ENCODE measurements around the gene GRID1.

DNA sequence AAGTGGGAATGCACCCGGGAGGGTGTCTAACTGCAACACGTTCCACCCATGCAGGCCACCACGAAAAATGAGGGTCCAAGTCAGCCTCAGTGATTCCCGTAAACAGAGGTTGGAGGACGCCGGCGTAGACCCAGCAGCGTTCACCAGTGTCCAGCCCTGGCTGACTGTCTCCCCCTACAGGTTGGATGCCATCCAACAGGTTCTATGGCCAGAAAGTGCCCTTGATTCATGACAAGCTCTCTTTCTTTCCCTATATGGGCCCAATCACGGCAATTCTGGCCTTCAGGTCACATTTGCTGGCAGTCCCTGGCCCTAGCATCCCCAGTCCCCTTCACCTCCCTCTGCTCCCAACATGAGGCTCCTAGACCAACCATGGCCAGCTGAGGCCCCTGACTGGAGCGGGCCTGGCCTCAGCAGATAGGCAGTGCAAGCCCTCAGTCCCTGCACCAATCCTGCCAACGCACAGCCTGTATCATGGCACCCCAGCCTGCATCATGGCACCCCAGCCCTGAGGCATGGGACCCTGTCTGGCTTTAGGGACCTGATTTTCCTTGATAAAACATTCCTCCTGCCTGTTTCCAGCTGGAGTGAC lies 227.4 kb downstream of the GRID1 start:
- TF ChIP-seq POLR2A (IDR thresholded peaks at IDR 0.05) = no peak
- TF ChIP-seq, protein P1, sequence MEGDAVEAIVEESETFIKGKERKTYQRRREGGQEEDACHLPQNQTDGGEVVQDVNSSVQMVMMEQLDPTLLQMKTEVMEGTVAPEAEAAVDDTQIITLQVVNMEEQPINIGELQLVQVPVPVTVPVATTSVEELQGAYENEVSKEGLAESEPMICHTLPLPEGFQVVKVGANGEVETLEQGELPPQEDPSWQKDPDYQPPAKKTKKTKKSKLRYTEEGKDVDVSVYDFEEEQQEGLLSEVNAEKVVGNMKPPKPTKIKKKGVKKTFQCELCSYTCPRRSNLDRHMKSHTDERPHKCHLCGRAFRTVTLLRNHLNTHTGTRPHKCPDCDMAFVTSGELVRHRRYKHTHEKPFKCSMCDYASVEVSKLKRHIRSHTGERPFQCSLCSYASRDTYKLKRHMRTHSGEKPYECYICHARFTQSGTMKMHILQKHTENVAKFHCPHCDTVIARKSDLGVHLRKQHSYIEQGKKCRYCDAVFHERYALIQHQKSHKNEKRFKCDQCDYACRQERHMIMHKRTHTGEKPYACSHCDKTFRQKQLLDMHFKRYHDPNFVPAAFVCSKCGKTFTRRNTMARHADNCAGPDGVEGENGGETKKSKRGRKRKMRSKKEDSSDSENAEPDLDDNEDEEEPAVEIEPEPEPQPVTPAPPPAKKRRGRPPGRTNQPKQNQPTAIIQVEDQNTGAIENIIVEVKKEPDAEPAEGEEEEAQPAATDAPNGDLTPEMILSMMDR (IDR thresholded peaks at IDR 0.05) = peak in 1 of 6 experiments; percentile 35

All from esophagus squamous epithelium (tissue), 4 donors.